GM12878 (cell line): ENCODE results near the gene POU5F1. TPM values are rescaled to one million over a fixed set of nuclear protein-coding genes. Genes with fewer than 3 reads are reported as not detected.

Source experiments
- ATAC-seq: fragments of 200-7000 bp; cut with Tn5 transposase; 3 replicates; pipeline ENCODE4 v1.9.1; 2020; ENCODE audit warnings: mild to moderate bottlenecking, moderate library complexity
- BruUV-seq: library from RNA; stranded (reverse); fragments of 400-500 nt; replicated peaks from 2 replicates; lab custom pipeline; 2021; lab: Mats Ljungman, UMichigan
- CTCF ChIA-PET: fragments of 300-600 bp; sonication (Branson Sonifier 250); formaldehyde crosslinking; extraction: SDS; loops from one replicate; lab custom pipeline; 2021; ENCODE audit warnings: inconsistent platforms; lab: Yijun Ruan, JAX
- POLR2A ChIA-PET: fragments of 350-600 bp; formaldehyde crosslinking; extraction: SDS; loops from one replicate; lab custom pipeline; 2021; ENCODE audit warnings: inconsistent platforms; lab: Charles Lee
- RAD21 ChIA-PET: fragments of 300-600 bp; sonication (Branson Sonifier 250); formaldehyde crosslinking; loops from one replicate; lab custom pipeline; 2023; ENCODE audit warnings: antibody characterized with exemption; ENCODE audit not compliant: unreplicated experiment; lab: Charles Lee
- SMC1A ChIA-PET: fragments of 300-600 bp; sonication (Branson Sonifier 250); formaldehyde crosslinking; loops from one replicate; lab custom pipeline; 2023; ENCODE audit not compliant: unreplicated experiment, uncharacterized antibody; lab: Charles Lee
- DNase-seq: peaks from one replicate; pipeline ENCODE4 v3.0.0-alpha.2; 2011; ENCODE audit warnings: low read depth, low spot score
- FAIRE-seq: peaks from 3 replicates; lab custom pipeline; 2011; peaks lifted over from hg19 to GRCh38; lab: Jason Lieb, UNC
- H2AFZ ChIP-seq: 2 replicates; pipeline ENCODE4 v1.6.0; 2011; ENCODE audit warnings: low read depth, low read length, control low read depth; ENCODE audit not compliant: control insufficient read depth
- H3K27ac ChIP-seq: 2 replicates; pipeline ENCODE4 v1.5.1; 2011; ENCODE audit warnings: control low read depth; ENCODE audit not compliant: control insufficient read depth, insufficient read depth
- H3K27me3 ChIP-seq, 2 experiments: replicated peaks in 1 of 2; 2 replicates each; pipeline versions ENCODE4 v1.6.0 to v1.6.1; 2011; ENCODE audit warnings: low read length in 1 of 2; ENCODE audit not compliant: control insufficient read depth in 2 of 2, insufficient read depth in 2 of 2
- H3K36me3 ChIP-seq, 2 experiments: 2 replicates each; pipeline ENCODE4 v1.5.1; 2011; ENCODE audit warnings: low read length in 1 of 2; ENCODE audit not compliant: control insufficient read depth in 2 of 2, insufficient read depth in 2 of 2
- H3K4me1 ChIP-seq: 2 replicates; pipeline ENCODE4 v1.6.1; 2011; ENCODE audit warnings: mild to moderate bottlenecking, low read length, moderate library complexity, mixed read lengths; ENCODE audit not compliant: control insufficient read depth, insufficient read depth
- H3K4me2 ChIP-seq: 2 replicates; pipeline ENCODE4 v1.6.0; 2011; ENCODE audit warnings: control low read depth; ENCODE audit not compliant: control insufficient read depth, insufficient read depth
- H3K4me3 ChIP-seq: fragments of 200-600 bp; sonication (generic); 2 replicates; pipeline ENCODE4 v1.5.1; 2016
- H3K79me2 ChIP-seq: 2 replicates; pipeline ENCODE4 v1.6.0; 2011; ENCODE audit warnings: low read length; ENCODE audit not compliant: control insufficient read depth, insufficient read depth
- H3K9ac ChIP-seq: 2 replicates; pipeline ENCODE4 v1.8.0; 2011; ENCODE audit warnings: low read length, control low read depth, mixed read lengths; ENCODE audit not compliant: control insufficient read depth, insufficient read depth
- H3K9me3 ChIP-seq: replicated peaks from 3 replicates; pipeline ENCODE4 v1.5.1; 2011; ENCODE audit warnings: mild to moderate bottlenecking, low read length; ENCODE audit not compliant: control insufficient read depth, insufficient read depth
- H4K20me1 ChIP-seq: 2 replicates; pipeline ENCODE4 v1.6.0; 2011; ENCODE audit not compliant: control insufficient read depth, insufficient read depth
- BCL11A ChIP-seq: IDR thresholded peaks from 2 replicates; pipeline ENCODE4 v1.6.1; 2011; ENCODE audit warnings: low read depth, low read length
- CBFB ChIP-seq: IDR thresholded peaks from 2 replicates; pipeline ENCODE4 v1.6.1; 2016; ENCODE audit warnings: antibody characterized with exemption, low read depth
- CBX5 ChIP-seq: sonication (generic); IDR thresholded peaks from 2 replicates; pipeline ENCODE4 v1.6.1; 2016; ENCODE audit warnings: low read depth, moderate library complexity, mild to moderate bottlenecking, inconsistent platforms
- E2F8 ChIP-seq: fragments of 450-650 bp; IDR thresholded peaks from 2 replicates; pipeline ENCODE4 v1.6.1; 2018; ENCODE audit warnings: mild to moderate bottlenecking, low read depth, moderate library complexity; ENCODE audit not compliant: partially characterized antibody
- EGR1 ChIP-seq, 2 experiments: IDR thresholded peaks; 1 replicate in 1 of 2; 2 replicates in 1 of 2; pipeline ENCODE4 v1.6.1; 2011 to 2012; ENCODE audit warnings: low read depth in 2 of 2, low read length in 2 of 2, borderline replicate concordance in 1 of 2, mild to moderate bottlenecking in 1 of 2, moderate library complexity in 1 of 2
- GABPA ChIP-seq: IDR thresholded peaks from 2 replicates; pipeline ENCODE4 v1.6.1; 2014; ENCODE audit warnings: antibody characterized with exemption, low read depth, mild to moderate bottlenecking, inconsistent platforms
- GATAD2B ChIP-seq: fragments of 450-650 bp; conservative IDR thresholded peaks from 2 replicates; pipeline ENCODE4 v1.6.1; 2017; ENCODE audit warnings: low read depth, mild to moderate bottlenecking, moderate library complexity
- MEF2A ChIP-seq: IDR thresholded peaks from 2 replicates; pipeline ENCODE4 v1.6.1; 2011; ENCODE audit warnings: low read depth, mild to moderate bottlenecking, low read length, moderate library complexity; ENCODE audit not compliant: insufficient read depth
- NFIC ChIP-seq: IDR thresholded peaks from 2 replicates; pipeline ENCODE4 v1.6.1; 2012; ENCODE audit warnings: low read depth, mild to moderate bottlenecking, inconsistent platforms, low read length, moderate library complexity
- NR2C2 ChIP-seq: IDR thresholded peaks from 2 replicates; pipeline ENCODE4 v1.6.1; 2011; ENCODE audit warnings: borderline replicate concordance, low read depth; ENCODE audit not compliant: control insufficient read depth, insufficient read length
- PML ChIP-seq: IDR thresholded peaks from 2 replicates; pipeline ENCODE4 v1.6.1; 2012; ENCODE audit warnings: low read length, inconsistent platforms
- POLR2AphosphoS5 ChIP-seq: IDR thresholded peaks from 2 replicates; pipeline ENCODE4 v1.6.1; 2011; ENCODE audit warnings: mild to moderate bottlenecking, low read length, inconsistent platforms
- RAD21 ChIP-seq: IDR thresholded peaks from 2 replicates; pipeline ENCODE4 v1.6.1; 2011; ENCODE audit warnings: mild to moderate bottlenecking, low read depth, low read length, moderate library complexity; ENCODE audit not compliant: insufficient read depth
- SMARCA5 ChIP-seq: fragments of 450-650 bp; IDR thresholded peaks from 2 replicates; pipeline ENCODE4 v1.6.1; 2017; ENCODE audit warnings: mild to moderate bottlenecking
- SP1 ChIP-seq: IDR thresholded peaks from one replicate; pipeline ENCODE4 v1.6.1; 2011; ENCODE audit warnings: low read depth, low read length
- YY1 ChIP-seq: IDR thresholded peaks from 2 replicates; pipeline ENCODE4 v1.6.1; 2011; ENCODE audit warnings: low read depth, mild to moderate bottlenecking, low read length
- ZNF24 ChIP-seq: fragments of 450-650 bp; IDR thresholded peaks from 2 replicates; pipeline ENCODE4 v1.6.1; 2017; ENCODE audit warnings: antibody characterized with exemption, mild to moderate bottlenecking
- WGBS: methylation state at CpG from one replicate; pipeline ENCODE4 v1.1.6; 2016; ENCODE audit warnings: low lambda C conversion rate; ENCODE audit not compliant: insufficient replicate concordance, insufficient coverage; ENCODE audit errors: missing lambda C conversion rate; 5-methylcytosine and 5-hydroxymethylcytosine counted together
- in situ Hi-C: fragments of 300-500 bp; cut with MboI; formaldehyde crosslinking; loops from 9 replicates; pipeline ENCODE4 v1.14.3; 2018; ENCODE audit warnings: mixed read lengths
- intact Hi-C: fragments of 100-400 bp; cut with micrococcal nuclease; formaldehyde crosslinking; loops from one replicate; pipeline ENCODE4 v1.14.2; 2022; ENCODE audit not compliant: unreplicated experiment
- polyA plus RNA-seq, 11 experiments: library from polyadenylated mRNA; depleted of rRNA in 4 of 11; unstranded in 6 of 11; stranded (reverse) in 5 of 11; fragments of >200 nt; fragmentation: Nextera tagmentation in 4 of 11; fragmentation: Illumina TruSeq in 1 of 11; extraction: Ambion mirVana in 4 of 11; extraction: Trizol in 1 of 11; gene quantifications; 1 replicate in 1 of 11; 2 replicates in 10 of 11; pipeline versions ENCODE4 v1.2.1 to v1.2.3, GENCODE V29; 2011 to 2016; ENCODE audit warnings: inconsistent platforms in 2 of 11, missing spikeins in 2 of 11, low read depth in 1 of 11
- total RNA-seq, 4 experiments: library from RNA; depleted of rRNA in 3 of 4; stranded (reverse); fragments of >200 nt in 3 of 4; fragmentation: Illumina TruSeq in 1 of 4; extraction: Trizol in 1 of 4; gene quantifications; 2 replicates each; pipeline versions ENCODE4 v1.2.1 to v1.2.3, GENCODE V29; 2013 to 2021
- TF ChIP-seq, protein P1 (sequence below): fragments of 450-650 bp; IDR thresholded peaks from 2 replicates; pipeline ENCODE4 v1.6.1; 2017; ENCODE audit warnings: antibody characterized with exemption, mild to moderate bottlenecking, moderate library complexity
- TF ChIP-seq, protein P2 (sequence below): fragments of 450-650 bp; IDR thresholded peaks from 2 replicates; pipeline ENCODE4 v1.6.1; 2014; ENCODE audit warnings: mild to moderate bottlenecking

Gene POU5F1
- total and polyA plus RNA-seq, 10 of the 15 experiments (the other 5 are each of a cell fraction or from before 2014, with no cell fraction given): 1.4 to 5.5 (median 3.2) TPM

- no peak for TF ChIP-seq EGR1 (IDR thresholded peaks at IDR 0.05; ENCODE audit: borderline replicate concordance in 1 of 2, low read depth in 2 of 2, low read length in 2 of 2)
- no peak for TF ChIP-seq CBX5
- TF ChIP-seq SMARCA5: no peak
- TF ChIP-seq BCL11A: no peak
These were observed 28.1 kb downstream of the POU5F1 start (continued) for GRCh38 chr6:31142361-31142761.

- intact Hi-C loops (no loop called here), in situ Hi-C loops (no loop called here)
- H3K4me1 ChIP-seq: peaks cover 3% of the 10 kb centered on the region
- no peak overlapping the region for H3K9ac ChIP-seq
- H3K4me3 ChIP-seq: no peak overlapping the region
- no peaks in the 10 kb centered on the region for H3K27me3 ChIP-seq
- no peak overlapping the region for H3K27ac ChIP-seq
- FAIRE-seq: no peak
- SMC1A ChIA-PET: no interaction called here
- BruUV-seq: no TSS peak
- no peak for ATAC-seq
- H3K4me2 ChIP-seq: no peak overlapping the region
- no peaks in the 10 kb centered on the region; the same call in 2 of the 3 replicates for H3K9me3 ChIP-seq
- no peak for DNase-seq
- H3K79me2 ChIP-seq: no peaks in the 10 kb centered on the region
- POLR2A ChIA-PET: interaction anchor here (0.7 kb wide), 1 partner anchor 21 kb away, joined by 3 read pairs; no protein-coding TSS in a partner anchor
- 84% methylated on average over 15 of the region's 15 CpGs for WGBS
- CTCF ChIA-PET: interaction anchor here (22.9 kb wide), 1 partner anchor 53 kb away, joined by 326 read pairs; no protein-coding TSS in a partner anchor
- RAD21 ChIA-PET: no interaction called here
- peaks cover 0 to 4% of the 10 kb centered on the region in 2 experiments; a peak in 1 of 4 replicates for H3K36me3 ChIP-seq
- H2AFZ ChIP-seq: no peak overlapping the region
- H4K20me1 ChIP-seq: no peaks in the 10 kb centered on the region
- TF ChIP-seq, protein P1, sequence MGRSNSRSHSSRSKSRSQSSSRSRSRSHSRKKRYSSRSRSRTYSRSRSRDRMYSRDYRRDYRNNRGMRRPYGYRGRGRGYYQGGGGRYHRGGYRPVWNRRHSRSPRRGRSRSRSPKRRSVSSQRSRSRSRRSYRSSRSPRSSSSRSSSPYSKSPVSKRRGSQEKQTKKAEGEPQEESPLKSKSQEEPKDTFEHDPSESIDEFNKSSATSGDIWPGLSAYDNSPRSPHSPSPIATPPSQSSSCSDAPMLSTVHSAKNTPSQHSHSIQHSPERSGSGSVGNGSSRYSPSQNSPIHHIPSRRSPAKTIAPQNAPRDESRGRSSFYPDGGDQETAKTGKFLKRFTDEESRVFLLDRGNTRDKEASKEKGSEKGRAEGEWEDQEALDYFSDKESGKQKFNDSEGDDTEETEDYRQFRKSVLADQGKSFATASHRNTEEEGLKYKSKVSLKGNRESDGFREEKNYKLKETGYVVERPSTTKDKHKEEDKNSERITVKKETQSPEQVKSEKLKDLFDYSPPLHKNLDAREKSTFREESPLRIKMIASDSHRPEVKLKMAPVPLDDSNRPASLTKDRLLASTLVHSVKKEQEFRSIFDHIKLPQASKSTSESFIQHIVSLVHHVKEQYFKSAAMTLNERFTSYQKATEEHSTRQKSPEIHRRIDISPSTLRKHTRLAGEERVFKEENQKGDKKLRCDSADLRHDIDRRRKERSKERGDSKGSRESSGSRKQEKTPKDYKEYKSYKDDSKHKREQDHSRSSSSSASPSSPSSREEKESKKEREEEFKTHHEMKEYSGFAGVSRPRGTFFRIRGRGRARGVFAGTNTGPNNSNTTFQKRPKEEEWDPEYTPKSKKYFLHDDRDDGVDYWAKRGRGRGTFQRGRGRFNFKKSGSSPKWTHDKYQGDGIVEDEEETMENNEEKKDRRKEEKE: no peak
- TF ChIP-seq MEF2A: no peak
- TF ChIP-seq GATAD2B: no peak
- no peak for TF ChIP-seq NR2C2
- no peak for TF ChIP-seq SP1
- no peak for TF ChIP-seq NFIC
- no peak for TF ChIP-seq POLR2AphosphoS5
- no peak for TF ChIP-seq YY1
- TF ChIP-seq ZNF24: no peak
- TF ChIP-seq RAD21: no peak
- TF ChIP-seq GABPA: no peak
- no peak for TF ChIP-seq PML
- TF ChIP-seq E2F8: no peak
- TF ChIP-seq, protein P2, sequence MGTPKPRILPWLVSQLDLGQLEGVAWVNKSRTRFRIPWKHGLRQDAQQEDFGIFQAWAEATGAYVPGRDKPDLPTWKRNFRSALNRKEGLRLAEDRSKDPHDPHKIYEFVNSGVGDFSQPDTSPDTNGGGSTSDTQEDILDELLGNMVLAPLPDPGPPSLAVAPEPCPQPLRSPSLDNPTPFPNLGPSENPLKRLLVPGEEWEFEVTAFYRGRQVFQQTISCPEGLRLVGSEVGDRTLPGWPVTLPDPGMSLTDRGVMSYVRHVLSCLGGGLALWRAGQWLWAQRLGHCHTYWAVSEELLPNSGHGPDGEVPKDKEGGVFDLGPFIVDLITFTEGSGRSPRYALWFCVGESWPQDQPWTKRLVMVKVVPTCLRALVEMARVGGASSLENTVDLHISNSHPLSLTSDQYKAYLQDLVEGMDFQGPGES: no peak
- no peak for TF ChIP-seq CBFB
These were observed 29.8 kb downstream of the POU5F1 start for GRCh38 chr6:31140643-31141042.
